ENCODE data around the gene GALNS. TPM values are rescaled to one million over a fixed set of nuclear protein-coding genes. Genes with fewer than 3 reads are reported as not detected.

GALNS gene
- total and polyA plus RNA-seq, 10 donors: 9.7 to 71.6 (median 42.9) TPM

DNA sequence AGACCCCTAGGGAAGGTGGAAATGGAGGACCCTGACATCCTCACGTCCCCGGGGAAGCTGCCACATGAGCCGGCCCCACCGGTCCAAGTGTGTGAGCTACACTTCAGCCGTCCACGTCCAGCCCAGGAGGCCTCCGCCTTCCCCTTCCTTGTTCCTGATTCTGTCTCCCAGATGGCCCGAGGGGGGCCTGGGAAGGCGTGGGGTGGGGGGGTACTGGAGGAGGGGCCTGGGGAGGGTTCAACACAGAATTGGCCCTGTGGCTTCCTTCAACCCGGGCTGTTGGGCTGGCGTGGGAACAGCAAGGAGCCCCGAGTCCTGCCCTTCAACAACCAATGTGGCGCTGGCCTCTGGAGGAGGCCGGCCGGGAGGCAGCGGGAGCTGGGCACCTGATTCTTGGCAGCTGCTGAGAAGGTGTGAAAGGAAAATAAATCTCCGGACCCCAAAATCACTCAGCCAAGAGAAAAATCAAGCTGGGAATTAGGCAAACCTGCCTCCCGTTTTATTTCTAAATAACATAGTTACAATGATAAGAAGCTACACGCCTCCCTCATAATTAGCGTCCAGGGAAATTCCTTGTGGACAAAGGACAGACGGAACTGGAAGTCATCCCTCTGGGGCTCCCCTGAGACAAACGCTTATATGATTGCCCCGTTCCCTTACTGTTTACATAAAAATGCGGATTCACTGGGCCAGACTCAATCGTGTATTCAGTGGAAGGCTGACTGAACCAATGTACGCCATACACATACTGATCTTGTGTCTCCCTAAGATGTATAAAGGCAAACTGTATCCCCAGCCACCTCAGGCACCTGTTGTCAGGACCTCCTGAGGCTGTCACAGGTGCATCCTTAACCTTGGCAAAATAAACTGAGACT lies 43.2 kb downstream of the GALNS start:
- Histone ChIP-seq H3K27me3 (replicated peaks in 1 of 7) (no peaks in the 10 kb centered on the region), H3K36me3 (peaks cover 0 to 40% (median 18%) of the 10 kb centered on the region in 6 donors), H3K4me3 (no peak overlapping the region), H3K27ac (peak overlapping the region in 4 of 8 donors; percentile 91 to 96 (median 94)), H3K4me1 (peaks cover 17 to 59% (median 37%) of the 10 kb centered on the region in 6 donors), H3K9me3 (no peaks in the 10 kb centered on the region)
- WGBS, 5 donors: 68 to 76% (median 74%) methylated on average over 24 to 26 of the region's 26 CpGs
- TF ChIP-seq POLR2A (IDR thresholded peaks at IDR 0.05): no peak
- TF ChIP-seq POLR2AphosphoS5 (IDR thresholded peaks at IDR 0.05): peak in 1 of 3 donors; percentile 2
- intact Hi-C loops (cut with DNase I; ENCODE audit: low total_unique reads): loop anchor here (5.0 kb wide), 1 partner anchor 44 kb away; the partner anchor contains the start of genes GALNS and TRAPPC2L
- no peak for DNase-seq

- Histone ChIP-seq H3K4me3 (peak overlapping the region; percentile 71 to 98 (median 94)), H3K27ac (peak overlapping the region; percentile 85 to 96 (median 94)), H3K4me1 (peaks cover 17 to 64% (median 37%) of the 10 kb centered on the region in 6 donors), H3K9me3 (no peaks in the 10 kb centered on the region), H3K27me3 (replicated peaks in 1 of 7) (no peaks in the 10 kb centered on the region), H3K36me3 (peaks cover 0 to 42% (median 24%) of the 10 kb centered on the region in 6 donors)
- intact Hi-C loops (cut with DNase I; ENCODE audit: low total_unique reads): loop anchor here (5.0 kb wide), 1 partner anchor 45 kb away; the partner anchor contains the start of genes GALNS and TRAPPC2L
- peak; percentile 84 for DNase-seq
- 37 to 54% (median 47%) methylated on average over 24 to 37 of the region's 37 CpGs for WGBS, 5 donors
- TF ChIP-seq POLR2A (IDR thresholded peaks at IDR 0.05) (no peak), POLR2AphosphoS5 (IDR thresholded peaks at IDR 0.05) (peak in 1 of 3 donors; percentile 33)
- TF ChIP-seq, protein P1, sequence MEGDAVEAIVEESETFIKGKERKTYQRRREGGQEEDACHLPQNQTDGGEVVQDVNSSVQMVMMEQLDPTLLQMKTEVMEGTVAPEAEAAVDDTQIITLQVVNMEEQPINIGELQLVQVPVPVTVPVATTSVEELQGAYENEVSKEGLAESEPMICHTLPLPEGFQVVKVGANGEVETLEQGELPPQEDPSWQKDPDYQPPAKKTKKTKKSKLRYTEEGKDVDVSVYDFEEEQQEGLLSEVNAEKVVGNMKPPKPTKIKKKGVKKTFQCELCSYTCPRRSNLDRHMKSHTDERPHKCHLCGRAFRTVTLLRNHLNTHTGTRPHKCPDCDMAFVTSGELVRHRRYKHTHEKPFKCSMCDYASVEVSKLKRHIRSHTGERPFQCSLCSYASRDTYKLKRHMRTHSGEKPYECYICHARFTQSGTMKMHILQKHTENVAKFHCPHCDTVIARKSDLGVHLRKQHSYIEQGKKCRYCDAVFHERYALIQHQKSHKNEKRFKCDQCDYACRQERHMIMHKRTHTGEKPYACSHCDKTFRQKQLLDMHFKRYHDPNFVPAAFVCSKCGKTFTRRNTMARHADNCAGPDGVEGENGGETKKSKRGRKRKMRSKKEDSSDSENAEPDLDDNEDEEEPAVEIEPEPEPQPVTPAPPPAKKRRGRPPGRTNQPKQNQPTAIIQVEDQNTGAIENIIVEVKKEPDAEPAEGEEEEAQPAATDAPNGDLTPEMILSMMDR (IDR thresholded peaks at IDR 0.05 in 8 of 11, conservative IDR thresholded peaks at IDR 0.05 in 3 of 11): peak in 1 of 11 experiments; percentile 3
Measured at GRCh38 chr16:88812513-88813268, 44.1 kb downstream of the GALNS start.

DNA sequence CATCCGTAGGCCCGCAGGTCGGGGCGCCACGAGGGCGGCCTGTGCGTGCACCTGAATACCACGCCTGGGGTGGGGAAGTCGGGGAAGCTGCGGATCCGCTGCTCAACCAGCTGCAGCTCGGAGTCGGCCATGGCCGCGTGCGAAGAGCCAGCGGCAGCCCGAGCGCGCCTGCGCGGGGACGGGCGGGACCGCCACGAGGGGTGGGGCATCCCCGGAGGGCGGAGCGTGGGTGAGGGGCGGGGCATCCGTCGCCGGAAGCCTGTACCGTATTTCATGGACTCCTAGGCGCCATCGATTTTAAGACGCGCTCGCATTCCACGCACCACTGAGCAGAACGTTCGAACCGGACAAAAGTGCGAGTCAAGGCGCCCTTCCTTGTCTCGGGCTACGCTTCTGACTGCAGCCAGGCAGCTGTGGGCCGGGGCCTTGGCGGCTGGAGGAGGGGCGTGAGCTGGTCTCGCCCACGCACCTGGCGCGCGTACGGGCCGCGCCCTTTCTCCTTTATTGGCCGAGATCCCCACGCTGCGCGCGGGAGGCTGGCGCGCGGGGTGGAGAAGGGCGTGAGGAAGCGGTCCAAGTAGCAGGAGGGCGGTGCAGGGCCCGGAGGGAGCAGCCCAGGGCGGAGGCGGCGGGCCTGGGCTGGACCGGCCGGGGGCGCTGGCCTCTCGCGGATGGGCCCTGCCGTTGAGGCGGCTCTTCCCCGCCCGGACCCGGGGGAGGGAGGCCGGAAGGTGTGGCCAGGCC lies 44.8 kb downstream of the GALNS start, which contains the start of gene APRT:
TSS of gene APRT (minus strand) at position 160 of the 744 bp plus-strand sequence. CDS start at position 131, 29 bp downstream.
- WGBS, 5 donors: 0 to 1% (median 0%) methylated on average over 1 to 84 of the region's 84 CpGs

More for the DNA sequence above, 44.8 kb downstream of the GALNS start, which contains the start of gene APRT:
- peak in 2 of 3 donors; percentile 51 to 56 for TF ChIP-seq POLR2A (IDR thresholded peaks at IDR 0.05)
- TF ChIP-seq POLR2AphosphoS5 (IDR thresholded peaks at IDR 0.05): peak; percentile 97 to 98 (median 97)
- TF ChIP-seq, protein P1 (IDR thresholded peaks at IDR 0.05 in 8 of 11, conservative IDR thresholded peaks at IDR 0.05 in 3 of 11): peak in 8 of 11 experiments; percentile 4 to 60 (median 34)
- Histone ChIP-seq H3K27me3 (replicated peaks in 1 of 7) (no peaks in the 10 kb centered on the region), H3K4me3 (peak within 1 kb of the TSS; percentile 71 to 98 (median 94)), H3K36me3 (peaks cover 0 to 42% (median 24%) of the 10 kb centered on the region in 6 donors), H3K9me3 (no peaks in the 10 kb centered on the region), H3K4me1 (peaks cover 17 to 64% (median 37%) of the 10 kb centered on the region in 6 donors), H3K27ac (peak within 1 kb of the TSS; percentile 85 to 96 (median 94))
- intact Hi-C loops (cut with DNase I; ENCODE audit: low total_unique reads): loop anchor here (5.0 kb wide), 1 partner anchor 45 kb away; the partner anchor contains the start of genes GALNS and TRAPPC2L
- peak; percentile 99 for DNase-seq
